ENCODE results near the gene RLIM. TPM values are rescaled to one million over a fixed set of nuclear protein-coding genes. Genes with fewer than 3 reads are reported as not detected.
"Not testable (repeated sequence)": the region's sequence is repeated elsewhere in the genome, so short reads cannot be mapped to it uniquely, and the experiment has no call there.

Gene RLIM, protein sequence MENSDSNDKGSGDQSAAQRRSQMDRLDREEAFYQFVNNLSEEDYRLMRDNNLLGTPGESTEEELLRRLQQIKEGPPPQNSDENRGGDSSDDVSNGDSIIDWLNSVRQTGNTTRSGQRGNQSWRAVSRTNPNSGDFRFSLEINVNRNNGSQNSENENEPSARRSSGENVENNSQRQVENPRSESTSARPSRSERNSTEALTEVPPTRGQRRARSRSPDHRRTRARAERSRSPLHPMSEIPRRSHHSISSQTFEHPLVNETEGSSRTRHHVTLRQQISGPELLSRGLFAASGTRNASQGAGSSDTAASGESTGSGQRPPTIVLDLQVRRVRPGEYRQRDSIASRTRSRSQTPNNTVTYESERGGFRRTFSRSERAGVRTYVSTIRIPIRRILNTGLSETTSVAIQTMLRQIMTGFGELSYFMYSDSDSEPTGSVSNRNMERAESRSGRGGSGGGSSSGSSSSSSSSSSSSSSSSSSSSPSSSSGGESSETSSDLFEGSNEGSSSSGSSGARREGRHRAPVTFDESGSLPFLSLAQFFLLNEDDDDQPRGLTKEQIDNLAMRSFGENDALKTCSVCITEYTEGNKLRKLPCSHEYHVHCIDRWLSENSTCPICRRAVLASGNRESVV
- 20.1 TPM for polyA plus RNA-seq
- long read RNA-seq, donor 1, full-length matches to known transcripts: 1 of 1 reads
- long read RNA-seq, donor 1, partial matches to known transcripts: 0 of 1 reads
- long read RNA-seq, donor 1, other reads (novel, unspliced or antisense): 0 of 1 reads
- long read RNA-seq, donor 2, full-length matches to known transcripts: 9 of 9 reads
- long read RNA-seq, donor 2, partial matches to known transcripts: 0 of 9 reads
- long read RNA-seq, donor 2, other reads (novel, unspliced or antisense): 0 of 9 reads
- long read RNA-seq, donor 3, full-length matches to known transcripts: 3 of 3 reads
- long read RNA-seq, donor 3, partial matches to known transcripts: 0 of 3 reads
- long read RNA-seq, donor 3, other reads (novel, unspliced or antisense): 0 of 3 reads
- long read RNA-seq, donor 4: 0 reads
- long read RNA-seq, donor 5, full-length matches to known transcripts: 3 of 3 reads
- long read RNA-seq, donor 5, partial matches to known transcripts: 0 of 3 reads
- long read RNA-seq, donor 5, other reads (novel, unspliced or antisense): 0 of 3 reads
- long read RNA-seq, donor 6, full-length matches to known transcripts: 7 of 7 reads
- long read RNA-seq, donor 6, partial matches to known transcripts: 0 of 7 reads
- long read RNA-seq, donor 6, other reads (novel, unspliced or antisense): 0 of 7 reads
- long read RNA-seq, donor 7, full-length matches to known transcripts: 3 of 3 reads
- long read RNA-seq, donor 7, partial matches to known transcripts: 0 of 3 reads
- long read RNA-seq, donor 7, other reads (novel, unspliced or antisense): 0 of 3 reads
- long read RNA-seq, donor 8, full-length matches to known transcripts: 6 of 6 reads
- long read RNA-seq, donor 8, partial matches to known transcripts: 0 of 6 reads
- long read RNA-seq, donor 8, other reads (novel, unspliced or antisense): 0 of 6 reads
- long read RNA-seq, donor 9, full-length matches to known transcripts: 1 of 1 reads
- long read RNA-seq, donor 9, partial matches to known transcripts: 0 of 1 reads
- long read RNA-seq, donor 9, other reads (novel, unspliced or antisense): 0 of 1 reads
- long read RNA-seq, donor 10, full-length matches to known transcripts: 9 of 9 reads
- long read RNA-seq, donor 10, partial matches to known transcripts: 0 of 9 reads
- long read RNA-seq, donor 10, other reads (novel, unspliced or antisense): 0 of 9 reads
- long read RNA-seq, donor 11, full-length matches to known transcripts: 4 of 4 reads
- long read RNA-seq, donor 11, partial matches to known transcripts: 0 of 4 reads
- long read RNA-seq, donor 11, other reads (novel, unspliced or antisense): 0 of 4 reads

DNA sequence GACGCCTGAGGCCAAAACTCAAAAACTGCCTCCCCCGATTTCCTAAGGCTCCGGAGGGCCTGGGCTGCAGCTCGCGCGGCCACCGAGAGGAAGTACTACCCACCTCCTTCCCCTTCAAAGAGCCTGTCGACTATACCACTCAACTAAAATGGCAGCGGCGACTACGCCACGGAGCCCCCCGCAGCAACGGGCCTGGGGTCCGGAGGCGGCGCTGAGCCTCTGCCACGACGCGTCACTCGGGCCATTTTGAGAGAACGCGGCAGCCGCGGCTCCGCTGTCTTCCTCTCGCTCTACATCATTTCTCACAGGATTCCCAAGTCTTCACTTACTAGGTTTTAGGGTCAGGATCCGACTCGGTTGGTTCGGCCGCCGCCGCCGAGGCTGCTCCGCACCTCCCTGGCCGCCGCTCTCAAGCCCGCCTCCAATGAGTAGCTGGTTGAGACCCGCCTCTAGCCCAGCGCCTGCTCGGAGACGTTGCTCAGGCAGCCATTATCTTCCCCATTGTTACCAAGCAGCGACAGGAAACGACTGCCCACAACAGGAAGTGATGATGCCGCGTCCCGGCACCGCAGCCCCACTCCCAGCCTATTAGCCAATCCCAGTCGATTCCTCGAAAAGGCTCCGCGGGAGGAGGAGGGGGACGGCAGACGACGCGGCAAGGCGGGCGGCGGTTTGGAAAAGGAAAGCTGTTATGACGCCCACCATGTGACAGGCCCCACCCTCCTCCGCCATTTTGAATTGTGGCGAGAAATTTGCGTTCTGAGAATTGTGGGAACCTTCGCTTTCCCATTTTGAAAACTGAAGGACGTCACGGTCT, at the start of gene RLIM:
RLIM (minus strand) TSS at position 532 of the 817 bp plus-strand sequence. CDS start 18,647 bp downstream, outside the sequence.
- H3K9me3 ChIP-seq (ENCODE audit: control insufficient read depth, low read depth, low read length): no peaks in the 10 kb centered on the region
- H3K4me1 ChIP-seq (ENCODE audit: control insufficient read depth, insufficient read depth, low read length): no peaks in the 10 kb centered on the region
- WGBS (ENCODE audit: insufficient coverage, low lambda C conversion rate): no CpG with 5 or more reads among the region's 66 CpGs
- peak; percentile 93 to 97 for DNase-seq
- H3K27ac ChIP-seq (ENCODE audit: low read length): peak within 1 kb of the TSS; percentile 99
- peak within 1 kb of the TSS; percentile 97 for H3K4me3 ChIP-seq (ENCODE audit: low read length)
- H3K36me3 ChIP-seq (ENCODE audit: control insufficient read depth, insufficient read depth, low read length): peaks cover 2% of the 10 kb centered on the region
- H3K27me3 ChIP-seq (ENCODE audit: control insufficient read depth, insufficient read depth, low read length): no peaks in the 10 kb centered on the region

DNA sequence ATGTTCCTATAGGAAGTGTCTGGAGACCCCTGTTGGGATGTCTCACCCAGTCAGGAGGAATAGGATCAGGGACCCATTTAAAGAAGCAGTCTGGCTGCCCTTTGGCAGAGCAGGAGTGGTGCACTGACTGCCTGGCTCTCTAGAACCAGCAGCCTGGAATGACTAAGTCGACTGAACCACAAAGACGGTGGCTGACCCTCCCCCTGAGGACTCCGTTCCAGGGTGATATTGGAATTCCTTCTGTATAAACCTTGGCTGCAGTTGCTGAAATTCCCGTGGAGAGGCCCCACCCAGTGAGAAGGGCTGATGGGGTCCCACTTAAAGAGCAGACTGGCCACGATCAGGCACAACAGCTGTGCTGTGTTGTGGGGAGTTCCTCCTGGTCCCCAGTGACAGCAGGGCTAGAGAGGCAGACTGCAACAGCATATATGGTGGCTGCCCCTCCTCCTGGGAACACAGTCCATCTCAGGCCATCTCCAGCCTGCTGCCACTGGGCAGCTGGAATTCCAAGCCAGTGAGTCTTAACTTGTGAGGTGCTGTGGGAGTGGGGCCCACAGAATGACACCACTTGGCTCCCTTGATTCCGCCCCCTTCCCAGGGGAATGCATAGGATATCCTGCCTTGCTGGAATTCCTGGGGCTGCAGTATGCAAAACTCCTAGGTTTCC, 41.8 kb upstream of the RLIM start:
- Histone ChIP-seq H3K4me3 (ENCODE audit: low read length) (no peak overlapping the region), H3K36me3 (ENCODE audit: control insufficient read depth, insufficient read depth, low read length) (no peaks in the 10 kb centered on the region), H3K4me1 (ENCODE audit: control insufficient read depth, insufficient read depth, low read length) (no peaks in the 10 kb centered on the region), H3K27ac (ENCODE audit: low read length) (no peak overlapping the region), H3K9me3 (ENCODE audit: control insufficient read depth, low read depth, low read length) (no peaks in the 10 kb centered on the region), H3K27me3 (ENCODE audit: control insufficient read depth, insufficient read depth, low read length) (no peaks in the 10 kb centered on the region)
- WGBS (ENCODE audit: insufficient coverage, low lambda C conversion rate): no CpG with 5 or more reads among the region's 6 CpGs
- no peak for DNase-seq

DNA sequence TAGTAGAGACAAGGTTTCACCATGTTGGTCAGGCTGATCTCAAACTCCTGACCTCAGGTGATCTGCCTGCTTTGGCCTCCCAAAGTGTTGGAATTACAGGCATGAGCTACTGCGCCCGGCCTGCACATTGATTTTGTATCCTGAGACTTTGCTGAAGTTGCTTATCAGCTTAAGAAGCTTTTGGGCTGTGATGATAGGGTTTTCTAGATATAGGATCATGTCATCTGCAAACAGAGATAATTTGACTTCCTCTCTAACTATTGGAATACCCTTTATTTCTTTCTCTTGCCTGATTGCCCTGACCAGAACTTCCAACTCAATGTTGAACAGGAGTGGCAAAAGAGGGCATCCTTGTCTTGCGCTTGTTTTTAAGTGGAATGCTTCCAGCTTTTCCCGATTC, 40.5 kb upstream of the RLIM start:
- not testable (repeated sequence) for H3K36me3 ChIP-seq (ENCODE audit: control insufficient read depth, insufficient read depth, low read length); H3K27me3 ChIP-seq (ENCODE audit: control insufficient read depth, insufficient read depth, low read length); H3K4me3 ChIP-seq (ENCODE audit: low read length); H3K27ac ChIP-seq (ENCODE audit: low read length); H3K9me3 ChIP-seq (ENCODE audit: control insufficient read depth, low read depth, low read length); DNase-seq; H3K4me1 ChIP-seq (ENCODE audit: control insufficient read depth, insufficient read depth, low read length)
- WGBS (ENCODE audit: insufficient coverage, low lambda C conversion rate): no CpG with 5 or more reads among the region's 4 CpGs

DNA sequence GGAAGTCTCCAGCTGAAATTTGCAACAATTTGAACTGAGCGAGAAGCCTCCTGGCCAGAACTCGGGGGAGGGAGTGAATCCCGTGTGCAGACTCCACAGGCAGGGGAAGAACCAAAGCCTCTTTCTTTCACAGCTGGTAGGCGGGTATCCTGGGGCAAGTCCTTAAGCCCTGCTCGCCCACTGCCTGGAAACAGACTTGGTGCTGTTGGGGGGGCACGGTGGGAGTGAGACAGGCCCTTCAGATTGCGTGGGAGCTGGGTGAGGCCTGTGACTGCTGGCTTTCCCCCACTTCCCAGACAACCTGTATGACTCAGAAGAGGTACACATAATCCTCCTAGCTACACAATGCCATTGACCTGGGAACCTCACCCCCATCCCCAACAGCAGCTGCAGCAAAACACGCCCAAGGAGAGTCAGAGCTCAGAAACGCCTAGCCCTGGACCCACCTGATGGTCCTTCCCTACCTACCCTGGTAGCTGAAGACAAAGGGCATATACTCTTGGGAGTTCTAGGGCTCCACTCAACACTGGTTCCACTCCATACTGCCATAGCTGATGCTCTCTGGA, 22.4 kb upstream of the RLIM start:
- H3K27ac ChIP-seq (ENCODE audit: low read length): no peak overlapping the region
- H3K36me3 ChIP-seq (ENCODE audit: control insufficient read depth, insufficient read depth, low read length): no peaks in the 10 kb centered on the region
- H3K9me3 ChIP-seq (ENCODE audit: control insufficient read depth, low read depth, low read length): no peaks in the 10 kb centered on the region
- no peaks in the 10 kb centered on the region for H3K27me3 ChIP-seq (ENCODE audit: control insufficient read depth, insufficient read depth, low read length)
- no peak for DNase-seq
- no peaks in the 10 kb centered on the region for H3K4me1 ChIP-seq (ENCODE audit: control insufficient read depth, insufficient read depth, low read length)
- H3K4me3 ChIP-seq (ENCODE audit: low read length): no peak overlapping the region
- no CpG with 5 or more reads among the region's 9 CpGs for WGBS (ENCODE audit: insufficient coverage, low lambda C conversion rate)

DNA sequence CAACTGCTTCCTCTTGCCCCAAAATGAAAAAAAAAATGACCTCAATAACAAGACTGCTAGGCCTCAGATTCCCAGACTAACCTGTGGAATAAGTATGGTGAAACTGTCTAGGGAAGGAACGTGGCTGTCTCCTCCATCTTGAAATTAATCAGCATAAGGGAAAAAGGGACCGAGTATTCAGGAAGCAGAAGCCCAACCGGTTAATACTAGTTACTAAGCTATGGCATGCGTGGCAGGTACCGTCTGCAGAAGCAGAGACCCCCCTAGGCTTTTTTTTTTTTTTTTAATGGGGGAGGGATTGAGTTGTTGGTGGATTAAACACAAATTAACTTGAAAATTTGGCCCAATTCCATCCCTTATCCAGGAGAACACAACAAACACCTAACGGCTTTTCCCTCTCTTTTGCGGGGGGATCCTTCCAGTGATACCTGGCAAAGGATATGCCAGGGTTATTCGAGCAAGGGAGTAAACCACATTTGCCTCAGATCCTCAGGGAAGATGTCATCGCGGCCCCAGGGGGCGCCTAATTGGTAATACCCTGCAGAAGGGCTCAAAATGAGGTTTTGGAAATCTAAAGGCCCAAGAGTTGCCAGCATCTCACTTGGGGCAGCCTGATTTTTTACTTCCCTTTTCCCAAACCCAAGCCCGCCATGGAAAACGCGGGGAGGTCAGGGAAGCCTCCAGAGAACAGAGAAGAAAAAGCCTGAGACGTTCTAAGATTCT, 893 bp downstream of the RLIM start:
- DNase-seq: peak; percentile 17 to 47
- H3K27ac ChIP-seq (ENCODE audit: low read length): peak overlapping the region; percentile 99
- no peaks in the 10 kb centered on the region for H3K4me1 ChIP-seq (ENCODE audit: control insufficient read depth, insufficient read depth, low read length)
- peak overlapping the region; percentile 97 for H3K4me3 ChIP-seq (ENCODE audit: low read length)
- H3K9me3 ChIP-seq (ENCODE audit: control insufficient read depth, low read depth, low read length): no peaks in the 10 kb centered on the region
- peaks cover 2% of the 10 kb centered on the region for H3K36me3 ChIP-seq (ENCODE audit: control insufficient read depth, insufficient read depth, low read length)
- no peaks in the 10 kb centered on the region for H3K27me3 ChIP-seq (ENCODE audit: control insufficient read depth, insufficient read depth, low read length)
- no CpG with 5 or more reads among the region's 15 CpGs for WGBS (ENCODE audit: insufficient coverage, low lambda C conversion rate)

DNA sequence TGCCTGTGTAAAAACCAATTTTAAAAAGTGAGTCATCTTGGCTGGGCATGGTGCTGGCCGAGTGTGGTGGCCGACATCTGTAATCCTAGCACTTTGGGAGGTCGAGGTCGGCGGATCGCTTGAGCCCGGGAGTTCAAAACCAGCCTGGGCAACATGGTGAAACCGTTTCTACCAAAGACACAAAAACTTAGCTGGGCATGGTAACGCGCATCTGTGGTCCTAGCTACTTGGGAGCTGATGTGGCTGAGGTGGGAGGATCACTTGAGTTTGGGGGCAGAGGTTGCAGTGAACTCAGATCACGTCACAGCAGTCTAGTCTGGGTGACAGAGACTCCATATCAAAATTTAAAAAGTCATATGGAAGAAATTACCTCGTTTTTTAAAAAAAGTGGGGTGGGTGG, 7.6 kb downstream of the RLIM start:
- Histone ChIP-seq H3K4me3 (ENCODE audit: low read length) (no peak overlapping the region), H3K4me1 (ENCODE audit: control insufficient read depth, insufficient read depth, low read length) (no peaks in the 10 kb centered on the region), H3K36me3 (ENCODE audit: control insufficient read depth, insufficient read depth, low read length) (peaks cover 2% of the 10 kb centered on the region), H3K9me3 (ENCODE audit: control insufficient read depth, low read depth, low read length) (no peaks in the 10 kb centered on the region), H3K27me3 (ENCODE audit: control insufficient read depth, insufficient read depth, low read length) (no peaks in the 10 kb centered on the region), H3K27ac (ENCODE audit: low read length) (no peak overlapping the region)
- WGBS (ENCODE audit: insufficient coverage, low lambda C conversion rate): no CpG with 5 or more reads among the region's 12 CpGs
- no peak for DNase-seq

DNA sequence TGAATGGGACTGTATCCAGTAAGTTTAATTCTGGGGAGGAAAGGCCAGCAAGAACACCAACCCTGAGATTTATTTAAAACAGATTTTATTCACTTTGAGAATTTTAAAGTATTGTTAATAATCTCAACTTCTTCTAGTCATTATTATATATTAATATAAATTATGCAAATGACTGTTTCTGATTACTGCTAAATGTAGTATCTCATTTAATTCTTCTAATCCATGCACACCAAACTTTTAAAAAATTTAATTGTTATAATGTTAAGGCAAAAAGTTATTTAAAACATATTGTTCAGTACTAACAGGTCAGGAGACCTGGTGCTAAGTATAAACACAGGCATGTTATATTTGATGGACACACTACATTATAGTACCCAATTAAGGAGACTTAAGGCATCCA, 8.1 kb downstream of the RLIM start:
- Histone ChIP-seq H3K4me1 (ENCODE audit: control insufficient read depth, insufficient read depth, low read length) (no peaks in the 10 kb centered on the region), H3K9me3 (ENCODE audit: control insufficient read depth, low read depth, low read length) (no peaks in the 10 kb centered on the region), H3K36me3 (ENCODE audit: control insufficient read depth, insufficient read depth, low read length) (no peaks in the 10 kb centered on the region), H3K27me3 (ENCODE audit: control insufficient read depth, insufficient read depth, low read length) (no peaks in the 10 kb centered on the region), H3K4me3 (ENCODE audit: low read length) (no peak overlapping the region), H3K27ac (ENCODE audit: low read length) (no peak overlapping the region)
- DNase-seq: no peak

DNA sequence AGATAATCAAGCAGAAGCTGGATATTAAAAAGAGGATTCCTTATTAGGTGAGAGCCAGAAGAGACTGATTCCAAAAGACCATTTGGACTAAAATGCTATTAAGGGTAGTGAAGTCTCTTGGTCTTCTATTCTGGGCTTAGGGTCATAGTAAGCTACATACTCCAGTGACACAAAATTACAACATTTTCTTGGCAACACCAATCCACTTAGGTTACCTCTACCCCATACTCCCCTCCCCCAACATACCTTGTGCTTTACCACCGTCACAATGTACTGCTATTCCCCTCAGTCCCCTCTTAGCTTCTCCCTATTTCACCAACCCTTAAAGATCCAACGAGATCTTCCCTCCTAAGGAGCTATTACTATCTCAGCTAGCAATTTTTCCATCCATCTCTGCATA, 11.4 kb downstream of the RLIM start:
- H3K36me3 ChIP-seq (ENCODE audit: control insufficient read depth, insufficient read depth, low read length): peaks cover under 1% of the 10 kb centered on the region
- no CpG with 5 or more reads among the region's 2 CpGs for WGBS (ENCODE audit: insufficient coverage, low lambda C conversion rate)
- no peak overlapping the region for H3K27ac ChIP-seq (ENCODE audit: low read length)
- no peaks in the 10 kb centered on the region for H3K4me1 ChIP-seq (ENCODE audit: control insufficient read depth, insufficient read depth, low read length)
- H3K27me3 ChIP-seq (ENCODE audit: control insufficient read depth, insufficient read depth, low read length): no peaks in the 10 kb centered on the region
- no peak overlapping the region for H3K4me3 ChIP-seq (ENCODE audit: low read length)
- no peaks in the 10 kb centered on the region for H3K9me3 ChIP-seq (ENCODE audit: control insufficient read depth, low read depth, low read length)
- no peak for DNase-seq

Measured in large intestine (tissue), 12 donors.